22Rv1 (cell line): ENCODE data around the gene NRDC.

Source experiments
- ZFX ChIP-seq: fragments of 450-650 bp; IDR thresholded peaks from 2 replicates; pipeline ENCODE4 v1.6.1; 2017; ENCODE audit warnings: antibody characterized with exemption, borderline replicate concordance
- TF ChIP-seq, protein P1 (sequence below): fragments of 450-650 bp; IDR thresholded peaks from 2 replicates; pipeline ENCODE4 v1.5.1; 2017; ENCODE audit warnings: mild to moderate bottlenecking

DNA sequence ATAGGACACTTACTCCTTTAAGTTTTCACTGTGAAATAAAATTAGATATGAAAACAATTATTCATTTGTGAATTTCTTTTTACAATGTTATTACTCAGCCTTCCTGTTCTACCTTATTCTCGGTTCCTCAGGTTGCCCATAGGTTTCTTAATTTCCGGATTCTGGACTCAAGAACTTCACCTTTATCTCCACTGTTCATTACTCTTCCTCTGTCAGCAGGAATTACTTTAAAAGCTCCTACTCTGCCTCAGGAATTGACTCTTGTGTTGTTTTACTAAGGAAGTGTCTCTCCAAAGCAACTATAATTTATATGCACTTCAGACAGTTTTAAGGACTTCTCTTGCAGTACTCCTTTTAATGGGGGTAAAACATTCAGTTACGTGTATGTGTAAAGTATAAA, 137.9 kb downstream of the NRDC start:
- TF ChIP-seq, protein P1, sequence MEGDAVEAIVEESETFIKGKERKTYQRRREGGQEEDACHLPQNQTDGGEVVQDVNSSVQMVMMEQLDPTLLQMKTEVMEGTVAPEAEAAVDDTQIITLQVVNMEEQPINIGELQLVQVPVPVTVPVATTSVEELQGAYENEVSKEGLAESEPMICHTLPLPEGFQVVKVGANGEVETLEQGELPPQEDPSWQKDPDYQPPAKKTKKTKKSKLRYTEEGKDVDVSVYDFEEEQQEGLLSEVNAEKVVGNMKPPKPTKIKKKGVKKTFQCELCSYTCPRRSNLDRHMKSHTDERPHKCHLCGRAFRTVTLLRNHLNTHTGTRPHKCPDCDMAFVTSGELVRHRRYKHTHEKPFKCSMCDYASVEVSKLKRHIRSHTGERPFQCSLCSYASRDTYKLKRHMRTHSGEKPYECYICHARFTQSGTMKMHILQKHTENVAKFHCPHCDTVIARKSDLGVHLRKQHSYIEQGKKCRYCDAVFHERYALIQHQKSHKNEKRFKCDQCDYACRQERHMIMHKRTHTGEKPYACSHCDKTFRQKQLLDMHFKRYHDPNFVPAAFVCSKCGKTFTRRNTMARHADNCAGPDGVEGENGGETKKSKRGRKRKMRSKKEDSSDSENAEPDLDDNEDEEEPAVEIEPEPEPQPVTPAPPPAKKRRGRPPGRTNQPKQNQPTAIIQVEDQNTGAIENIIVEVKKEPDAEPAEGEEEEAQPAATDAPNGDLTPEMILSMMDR: no peak
- no peak for TF ChIP-seq ZFX
